Activated naive CD4-positive, alpha-beta T cell treated with anti-CD3 and anti-CD28 coated beads, Interleukin-2, amount 50 U/mL, for 72 hours (primary cell): ENCODE data around the gene UBAC1. TPM values are rescaled to one million over a fixed set of nuclear protein-coding genes. Genes with fewer than 3 reads are reported as not detected.
A peak's percentile ranks its signal among the peaks of the same experiment; 100 is the strongest.

Experiments used
- ATAC-seq, 2 donors: fragments of 150-1000 bp; cut with Tn5 transposase; 2 replicates each; pipeline ENCODE4 v1.10.0; 2021; ENCODE audit warnings: mild to moderate bottlenecking in 2 of 2, moderate library complexity in 2 of 2
- DNase-seq, 2 donors: peaks; one replicate each; pipeline ENCODE4 v3.0.0; 2021 to 2022; ENCODE audit warnings: low spot score in 2 of 2
- H3K27ac Mint-ChIP-seq, 2 donors: one replicate each; pipeline ENCODE4 v1.8.0; 2022; ENCODE audit warnings: mild to moderate bottlenecking in 2 of 2, mixed read lengths in 2 of 2
- H3K36me3 Mint-ChIP-seq, 2 donors: one replicate each; pipeline ENCODE4 v1.8.0; 2022; ENCODE audit warnings: mixed read lengths in 2 of 2
- H3K9me3 Mint-ChIP-seq, 2 donors: one replicate each; pipeline ENCODE4 v1.8.0; 2022; ENCODE audit warnings: mixed read lengths in 2 of 2
- total RNA-seq, 2 donors: library from RNA; stranded (reverse); gene quantifications; one replicate each; pipeline ENCODE4 v1.2.3, GENCODE V29; 2022

The UBAC1 gene
- total RNA-seq, 2 donors from 2014 or later: 39.8 to 46.7 TPM

DNA sequence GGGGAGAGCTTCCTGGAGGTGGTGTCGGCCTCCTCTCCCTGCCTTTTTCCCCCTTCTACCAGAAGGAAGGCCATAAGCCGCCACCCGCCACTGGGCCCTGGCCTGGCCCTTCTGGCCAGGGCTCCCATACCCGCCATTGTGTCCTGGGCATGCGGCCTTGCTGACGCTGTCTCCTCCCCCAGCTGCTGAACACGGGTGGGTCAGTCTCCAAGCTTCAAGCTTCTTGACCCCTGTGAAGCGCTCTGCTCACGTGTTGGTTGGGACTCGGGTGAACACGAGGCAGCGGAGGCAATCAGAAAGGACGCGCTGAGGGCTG lies 24.2 kb upstream of the UBAC1 start:
- Mint-ChIP-seq H3K9me3 (no peaks in the 10 kb centered on the region), H3K27ac (no peak overlapping the region), H3K36me3 (no peaks in the 10 kb centered on the region)
- DNase-seq (no peak), ATAC-seq (no peak)

DNA sequence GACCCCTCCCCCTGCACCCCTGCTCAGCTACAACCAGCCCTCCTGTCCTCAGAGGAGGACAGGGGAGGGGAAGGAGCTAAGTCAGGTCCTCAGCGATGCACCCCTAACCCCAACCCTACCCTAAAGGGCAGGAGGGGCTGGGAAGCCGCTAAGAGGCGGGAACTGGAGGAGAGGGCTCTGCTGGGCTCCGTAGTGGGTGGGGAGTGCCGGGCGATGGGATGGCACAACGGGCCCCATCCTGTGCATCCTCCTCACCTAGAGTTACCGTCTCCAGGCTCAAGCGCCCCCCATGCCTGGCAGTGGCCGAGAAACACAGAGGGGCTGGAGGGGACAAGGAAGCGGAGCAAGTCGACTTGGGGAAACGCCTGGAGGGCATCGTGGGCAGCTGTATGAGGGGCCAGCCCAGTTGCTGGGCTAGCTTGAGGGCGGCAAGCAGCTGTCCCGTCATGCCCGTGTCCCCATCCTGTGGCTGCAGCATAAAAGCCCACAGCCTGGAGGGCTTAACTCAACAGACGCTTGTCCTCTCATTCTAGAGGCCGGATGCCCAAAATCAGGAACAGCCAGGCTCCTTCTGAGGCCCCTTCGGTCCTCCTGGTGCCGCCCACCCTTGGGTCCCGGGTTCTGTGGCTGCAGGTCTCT lies 23.0 kb upstream of the UBAC1 start:
- ATAC-seq (no peak), DNase-seq (no peak)
- H3K36me3 Mint-ChIP-seq: no peaks in the 10 kb centered on the region
- H3K9me3 Mint-ChIP-seq: no peaks in the 10 kb centered on the region
- H3K27ac Mint-ChIP-seq: no peak overlapping the region

DNA sequence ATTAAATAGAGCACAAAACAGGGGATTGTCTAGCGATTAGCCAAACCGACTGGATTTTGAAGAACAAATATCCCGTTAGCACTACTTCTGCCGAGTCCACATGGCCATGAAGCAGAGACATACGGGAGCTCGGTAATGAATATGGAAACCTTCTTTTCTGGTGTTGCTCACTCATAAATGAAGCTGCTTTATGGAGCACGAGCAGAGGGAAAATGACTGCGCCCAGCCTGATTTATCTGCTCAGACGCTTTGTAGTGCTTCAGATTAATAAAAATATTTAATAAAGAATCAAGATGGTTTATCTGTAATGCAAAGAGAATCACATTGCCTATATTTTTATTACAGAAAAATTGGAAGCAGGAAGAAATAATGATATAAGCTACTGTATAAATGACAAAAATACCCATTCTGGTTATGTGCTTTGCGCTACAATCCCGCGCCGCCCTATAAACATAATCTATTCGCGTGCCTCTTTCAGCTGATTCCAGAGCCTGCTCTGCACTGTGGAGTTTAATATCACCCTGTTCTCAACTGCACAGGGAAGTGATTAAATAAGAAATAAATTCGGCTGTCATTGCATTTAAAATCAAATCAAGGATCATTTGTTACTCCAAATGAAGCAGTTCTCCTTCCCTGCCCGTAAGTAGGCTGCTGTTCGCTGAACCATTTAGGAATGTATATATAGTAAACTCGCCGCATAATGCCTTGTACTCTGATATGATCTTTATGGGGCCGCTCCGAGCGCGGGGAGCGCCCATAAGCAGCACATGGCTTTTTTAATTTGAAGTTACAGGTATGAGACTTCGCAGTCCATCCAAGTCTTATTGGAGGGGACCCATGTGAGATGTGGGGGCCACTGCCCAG lies 22.3 kb upstream of the UBAC1 start:
- ATAC-seq (no peak), DNase-seq (no peak)
- H3K9me3 Mint-ChIP-seq: no peaks in the 10 kb centered on the region
- no peaks in the 10 kb centered on the region for H3K36me3 Mint-ChIP-seq
- H3K27ac Mint-ChIP-seq: no peak overlapping the region

DNA sequence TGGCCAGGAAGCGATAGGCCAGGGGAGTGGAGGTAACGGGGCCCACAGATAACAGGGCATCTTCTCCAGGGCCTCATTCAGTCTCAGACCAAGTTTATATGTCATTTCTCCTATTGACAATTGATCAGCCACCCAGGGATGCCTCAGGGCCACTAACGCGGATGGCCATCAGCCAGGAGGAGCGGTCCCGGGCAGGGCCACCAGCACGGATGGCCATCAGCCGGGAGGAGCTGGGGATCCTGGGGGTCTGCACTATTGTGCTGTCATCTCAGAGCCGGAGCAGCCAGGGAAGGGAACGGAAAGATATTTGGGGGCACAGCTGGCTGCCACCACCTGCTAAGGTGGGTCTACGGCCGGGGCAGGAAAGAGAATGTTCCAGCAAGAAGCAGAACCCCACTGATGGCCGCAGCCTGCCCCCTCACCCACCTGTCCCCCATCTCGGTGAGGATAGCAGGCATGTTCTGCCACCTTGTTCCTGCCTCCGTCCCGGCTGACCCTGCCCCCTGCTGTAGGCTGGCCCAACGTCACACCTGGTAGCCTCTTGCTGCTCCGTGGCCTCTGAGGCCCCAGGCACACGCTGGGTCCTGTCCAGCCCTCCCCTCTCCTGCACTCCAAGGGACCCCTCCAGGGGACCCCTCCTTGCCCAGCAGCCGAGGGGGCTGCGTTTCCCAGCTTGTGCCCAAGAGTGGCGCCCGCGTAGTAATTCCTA lies 21.5 kb upstream of the UBAC1 start:
- Mint-ChIP-seq H3K9me3 (no peaks in the 10 kb centered on the region), H3K36me3 (no peaks in the 10 kb centered on the region), H3K27ac (no peak overlapping the region)
- DNase-seq (no peak), ATAC-seq (no peak)

DNA sequence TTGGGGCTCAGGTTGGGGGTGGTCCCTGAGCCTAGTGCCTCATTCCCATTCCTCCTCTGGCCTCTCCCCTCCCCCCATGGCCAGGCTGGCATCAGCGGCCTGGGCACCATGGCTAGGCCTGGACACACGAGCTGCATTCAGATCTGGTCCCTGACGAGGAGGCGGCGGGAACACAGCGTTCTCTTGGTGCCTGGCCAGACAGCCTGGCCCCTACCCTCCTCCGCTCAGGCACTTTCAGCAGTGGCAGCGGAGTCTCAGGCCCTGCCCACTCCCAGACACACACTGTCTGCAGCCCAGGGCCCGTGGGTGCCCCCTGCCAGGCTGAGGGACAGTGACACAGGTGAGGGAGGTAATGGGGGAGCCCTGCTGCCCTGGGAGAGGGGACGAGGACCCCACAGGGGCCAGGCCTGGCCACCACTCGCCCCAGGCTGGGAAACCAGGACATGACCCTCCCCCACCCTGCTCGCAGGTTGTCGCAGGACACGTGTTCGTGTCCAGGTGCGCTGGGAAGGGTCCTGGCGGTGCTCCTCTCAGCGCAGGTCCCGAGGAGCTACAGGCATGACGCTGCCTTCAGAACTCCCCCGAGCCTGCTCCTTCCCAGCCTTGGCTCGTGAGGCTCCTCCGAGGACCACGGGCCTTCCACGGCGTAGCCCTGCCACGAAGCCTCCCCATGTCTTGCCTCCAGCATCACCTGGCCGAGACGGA lies 19.9 kb upstream of the UBAC1 start:
- ATAC-seq (no peak), DNase-seq (no peak)
- Mint-ChIP-seq H3K36me3 (no peaks in the 10 kb centered on the region), H3K9me3 (no peaks in the 10 kb centered on the region), H3K27ac (no peak overlapping the region)

DNA sequence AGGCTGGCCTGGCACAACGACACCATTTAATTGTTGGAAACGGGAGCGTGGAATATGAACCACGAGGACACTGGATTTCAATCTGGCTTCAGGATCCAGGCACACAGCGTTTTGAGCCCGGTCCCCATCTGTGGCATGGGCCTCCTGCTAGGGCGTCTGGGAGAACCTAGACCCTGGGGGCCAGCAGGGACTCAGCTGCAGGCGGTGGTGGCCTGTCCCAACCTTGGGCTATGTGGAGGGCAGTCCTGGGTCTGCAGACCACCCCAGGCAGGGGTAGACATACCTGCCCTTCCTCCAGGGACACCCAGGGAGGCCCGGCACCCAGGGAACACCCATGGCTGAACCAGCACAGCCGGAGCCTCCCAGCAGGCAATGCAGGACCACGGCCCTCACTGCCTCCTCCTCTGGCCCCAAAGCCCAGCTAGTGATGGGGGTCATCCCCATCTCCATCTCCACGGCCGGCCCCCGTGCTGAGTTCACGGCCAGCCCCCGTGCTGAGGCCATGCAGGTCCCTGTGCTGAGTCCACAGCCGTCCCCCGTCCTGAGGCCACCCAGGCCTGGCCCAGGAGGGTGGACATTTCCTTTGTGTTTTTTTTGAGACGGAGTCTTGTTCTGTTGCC lies 18.5 kb upstream of the UBAC1 start:
- DNase-seq: no peak
- Mint-ChIP-seq H3K36me3 (no peaks in the 10 kb centered on the region), H3K27ac (no peak overlapping the region), H3K9me3 (no peaks in the 10 kb centered on the region)
- no peak for ATAC-seq

DNA sequence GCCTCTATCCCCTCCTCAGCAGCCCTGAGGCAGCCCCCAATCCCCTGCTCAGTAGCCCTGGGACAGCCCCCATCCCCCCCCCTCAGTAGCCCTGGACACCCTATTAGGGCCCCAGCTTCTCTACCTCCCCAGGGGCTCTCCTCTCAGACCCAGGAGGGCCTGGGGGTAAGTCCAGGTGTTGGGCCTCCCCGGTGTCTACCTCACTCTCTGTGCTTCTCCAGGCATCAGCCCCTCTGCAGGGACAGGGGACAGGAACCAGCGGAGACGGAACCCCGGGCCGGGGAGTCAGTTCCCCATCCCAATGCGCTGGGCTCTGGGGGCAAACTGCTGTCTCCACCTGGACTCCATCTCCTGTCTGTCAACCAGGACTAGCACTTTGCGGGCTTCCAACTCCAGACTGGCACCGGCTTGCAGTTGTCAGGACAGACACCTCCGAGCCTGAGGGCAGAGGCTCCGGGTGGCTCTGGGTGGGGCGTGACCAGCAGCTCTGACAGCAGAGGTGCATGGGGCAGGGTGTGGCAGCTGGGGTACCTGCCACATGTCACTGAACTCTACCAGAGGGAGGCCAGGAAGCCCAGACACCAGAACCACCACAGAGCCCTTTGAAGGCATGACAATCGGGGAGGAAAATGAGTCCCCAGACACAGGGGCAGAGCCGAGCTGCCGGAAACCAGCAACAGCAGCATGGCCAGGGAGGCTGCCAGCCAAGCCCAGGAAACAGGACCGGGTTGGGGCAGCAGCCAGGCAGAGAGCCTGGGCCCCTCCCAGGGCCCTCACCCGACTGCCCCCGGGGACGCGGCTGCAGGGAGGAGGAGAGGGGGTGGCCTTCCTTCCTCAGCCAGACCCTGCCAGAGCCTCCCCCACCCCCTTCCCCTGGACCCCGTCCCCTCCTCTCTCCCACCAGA lies 17.7 kb upstream of the UBAC1 start:
- ATAC-seq: peak; percentile 82 to 89

DNA sequence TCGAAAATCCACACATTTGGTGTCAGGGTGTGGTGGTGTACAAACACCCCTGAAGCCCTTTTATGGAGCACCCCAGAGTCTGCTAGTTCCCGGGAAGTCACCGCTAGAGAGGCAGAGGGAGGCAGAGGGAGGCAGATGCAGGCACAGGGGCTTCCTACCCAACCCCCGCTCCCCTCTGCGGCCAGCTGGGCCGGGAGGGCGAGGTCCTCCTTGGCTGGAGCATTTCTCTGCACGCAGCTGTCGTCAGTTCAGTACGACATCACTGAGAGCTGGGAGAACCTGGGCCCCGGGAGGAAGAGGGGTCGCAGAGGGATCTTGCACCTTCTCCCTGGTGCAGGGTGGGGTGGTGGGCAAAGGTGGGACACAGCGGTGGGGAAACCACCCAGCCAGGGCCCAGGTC lies 15.8 kb upstream of the UBAC1 start:
- Mint-ChIP-seq H3K9me3 (no peaks in the 10 kb centered on the region), H3K27ac (peak overlapping the region in 1 of 2 donors; percentile 29), H3K36me3 (no peaks in the 10 kb centered on the region)
- DNase-seq (no peak), ATAC-seq (no peak)

More for the DNA sequence above, 17.7 kb upstream of the UBAC1 start:
- H3K36me3 Mint-ChIP-seq: no peaks in the 10 kb centered on the region
- no peak overlapping the region for H3K27ac Mint-ChIP-seq
- DNase-seq: peak in 1 of 2 donors; percentile 34
- no peaks in the 10 kb centered on the region for H3K9me3 Mint-ChIP-seq

DNA sequence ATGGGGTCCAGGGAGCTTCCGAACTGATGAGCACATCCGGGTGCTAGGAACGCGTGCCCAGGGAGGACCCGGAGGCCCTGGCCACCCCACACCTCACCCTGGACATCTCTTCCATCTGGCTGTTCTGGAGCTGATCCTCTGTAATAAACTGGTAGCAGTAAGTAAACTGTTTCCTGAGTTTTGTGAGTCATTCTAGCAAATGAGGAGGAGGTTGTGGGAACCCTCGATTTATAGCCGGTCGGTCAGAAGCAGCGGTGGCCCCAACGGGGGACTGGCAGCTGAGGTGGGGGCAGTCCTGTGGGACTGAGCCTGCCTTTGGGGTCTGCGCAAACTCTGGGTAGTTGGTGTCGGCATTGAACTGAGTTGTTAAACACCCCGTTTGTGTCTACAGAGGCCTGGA lies 15.4 kb upstream of the UBAC1 start:
- Mint-ChIP-seq H3K36me3 (no peaks in the 10 kb centered on the region), H3K27ac (peak overlapping the region in 1 of 2 donors; percentile 29), H3K9me3 (no peaks in the 10 kb centered on the region)
- ATAC-seq (no peak), DNase-seq (no peak)

DNA sequence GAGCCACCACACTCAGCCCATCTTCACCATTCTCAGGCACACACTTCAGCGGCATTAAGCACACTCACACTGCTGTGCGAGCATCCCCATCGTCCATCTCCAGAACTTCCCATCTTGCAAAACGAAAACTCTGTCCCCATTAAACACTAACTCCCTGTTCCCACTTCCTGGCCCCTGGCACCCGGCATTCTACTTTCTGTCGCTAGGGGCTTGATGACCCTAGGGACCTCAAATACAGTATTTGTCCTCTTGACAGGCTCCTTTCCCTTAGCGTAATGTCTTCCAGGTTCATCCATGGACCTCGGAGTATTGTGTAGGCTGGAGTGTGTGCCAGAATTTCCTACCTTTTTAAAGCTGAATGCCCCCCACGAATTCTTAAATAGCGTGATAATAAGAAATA lies 14.7 kb upstream of the UBAC1 start:
- H3K9me3 Mint-ChIP-seq: no peaks in the 10 kb centered on the region
- DNase-seq (no peak), ATAC-seq (no peak)
- H3K27ac Mint-ChIP-seq: no peak overlapping the region
- no peaks in the 10 kb centered on the region for H3K36me3 Mint-ChIP-seq

DNA sequence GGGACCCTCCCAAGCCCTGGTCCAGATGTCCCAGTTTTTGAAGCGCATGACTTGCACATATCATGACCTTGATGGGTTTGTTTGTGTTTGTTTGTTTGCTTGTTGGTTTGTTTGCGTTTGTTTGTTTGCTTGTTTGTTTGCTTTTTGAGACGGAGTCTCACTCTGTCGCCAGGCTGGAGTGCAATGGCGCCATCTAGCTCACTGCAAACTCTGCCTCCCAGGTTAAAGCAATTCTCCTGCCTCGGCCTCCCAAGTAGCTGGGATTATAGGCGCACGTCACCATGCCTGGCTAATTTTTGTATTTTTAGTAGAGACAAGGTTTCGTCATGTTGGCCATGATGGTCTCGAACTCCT lies 13.0 kb upstream of the UBAC1 start:
- Mint-ChIP-seq H3K36me3 (no peaks in the 10 kb centered on the region), H3K27ac (no peak overlapping the region), H3K9me3 (no peaks in the 10 kb centered on the region)
- DNase-seq (no peak), ATAC-seq (no peak)

DNA sequence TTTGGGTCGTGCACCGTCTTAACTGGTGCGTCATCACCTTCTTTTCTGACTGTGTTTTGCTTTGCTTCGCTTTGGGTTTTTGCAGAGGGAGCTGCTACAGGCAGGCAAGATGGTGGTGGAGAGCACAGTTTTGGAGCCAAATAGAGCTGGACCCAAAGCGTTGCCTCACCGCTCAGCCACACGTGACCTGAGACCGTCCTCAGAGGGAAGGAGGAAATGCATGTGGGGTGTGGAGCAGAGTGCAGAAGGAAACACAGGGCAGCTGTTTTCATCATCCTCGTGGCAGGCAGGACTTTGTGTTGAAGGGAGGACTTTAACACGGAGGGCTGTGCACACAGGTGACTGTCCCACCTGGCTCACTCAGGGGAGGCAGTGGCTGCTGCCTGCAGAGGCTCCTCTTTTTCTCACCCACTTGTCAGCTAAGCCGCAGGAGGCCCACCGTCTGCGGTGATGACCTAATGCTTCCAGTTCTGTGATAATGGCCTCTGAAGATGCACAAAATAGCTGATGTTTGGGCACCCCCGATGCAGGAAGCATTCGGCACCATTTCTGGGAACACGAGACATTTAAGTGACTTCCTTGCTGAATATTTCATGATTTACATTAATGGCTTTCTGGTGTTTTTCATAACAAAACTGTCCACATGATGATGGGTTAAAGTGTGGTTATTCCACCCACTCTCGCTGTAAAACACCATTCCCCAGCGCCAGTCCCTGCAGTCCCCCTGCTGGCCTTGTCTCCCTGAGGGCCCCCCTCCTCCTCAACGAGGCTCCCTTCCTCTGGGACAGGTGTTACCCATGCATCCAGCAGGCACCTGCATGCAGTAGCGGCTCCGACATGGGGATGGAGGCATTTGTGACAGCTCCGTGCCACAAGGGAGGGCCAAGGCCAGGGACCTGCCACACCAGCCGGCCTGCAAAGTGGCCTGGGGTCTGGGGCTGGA lies 12.4 kb upstream of the UBAC1 start:
- H3K9me3 Mint-ChIP-seq: no peaks in the 10 kb centered on the region
- no peak overlapping the region for H3K27ac Mint-ChIP-seq
- DNase-seq (no peak), ATAC-seq (no peak)
- H3K36me3 Mint-ChIP-seq: no peaks in the 10 kb centered on the region

DNA sequence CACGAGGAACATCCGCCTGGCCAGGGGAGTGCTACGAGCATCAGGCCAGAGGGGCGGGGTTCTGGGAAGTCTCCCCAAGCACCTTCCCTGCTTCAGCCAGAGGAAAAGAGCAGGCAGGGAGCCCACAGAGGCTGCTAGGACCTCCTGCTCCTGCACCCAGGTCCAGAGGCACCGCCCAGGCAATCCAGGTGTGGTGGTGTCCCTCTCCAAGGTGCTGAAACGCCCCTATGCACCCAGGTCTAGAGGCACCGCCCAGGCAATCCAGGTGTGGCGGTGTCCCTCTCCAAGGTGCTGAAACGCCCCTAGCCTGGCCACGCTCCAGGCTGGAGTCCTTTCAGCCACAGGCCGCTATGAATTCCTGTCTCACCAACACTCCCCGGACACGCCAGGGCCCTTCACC lies 10.7 kb upstream of the UBAC1 start:
- ATAC-seq (peak in 1 of 2 donors; percentile 40), DNase-seq (peak in 1 of 2 donors; percentile 43)
- Mint-ChIP-seq H3K27ac (no peak overlapping the region), H3K9me3 (no peaks in the 10 kb centered on the region), H3K36me3 (no peaks in the 10 kb centered on the region)

DNA sequence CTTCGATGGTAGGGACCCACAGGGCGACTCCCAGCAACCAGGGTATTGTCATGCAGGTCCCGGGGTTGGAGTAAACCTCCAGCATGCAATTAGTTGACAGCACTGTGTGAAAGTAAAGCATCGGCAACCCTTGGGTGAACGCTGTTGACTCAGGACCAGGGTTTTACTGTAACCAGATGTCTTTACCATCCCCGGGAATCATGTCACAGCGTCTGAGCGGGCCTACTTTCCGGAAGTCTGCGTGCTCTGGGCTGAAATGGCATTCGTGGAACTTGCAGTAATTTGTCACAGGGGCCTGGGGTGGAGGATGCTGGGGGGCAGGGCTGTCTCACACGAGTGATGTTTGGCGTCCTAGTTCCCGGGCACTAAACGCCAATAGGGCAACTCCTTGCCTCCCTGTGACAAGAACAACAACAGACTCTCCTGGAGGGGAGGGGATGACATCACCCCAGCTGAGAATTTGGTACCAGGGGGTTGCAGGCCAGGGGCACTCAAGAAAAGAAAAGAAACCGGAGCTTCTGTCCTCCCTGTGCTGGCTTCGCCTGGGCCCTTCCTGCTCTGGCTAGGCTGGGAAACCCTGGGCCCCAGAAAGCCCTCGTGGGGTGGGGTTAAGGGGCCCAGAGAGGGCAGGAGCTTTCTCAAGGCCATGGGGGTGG lies 10.1 kb upstream of the UBAC1 start:
- DNase-seq (no peak), ATAC-seq (no peak)
- no peak overlapping the region for H3K27ac Mint-ChIP-seq
- no peaks in the 10 kb centered on the region for H3K36me3 Mint-ChIP-seq
- H3K9me3 Mint-ChIP-seq: no peaks in the 10 kb centered on the region
